ENCODE results near the gene CFAP97D2. TPM values are rescaled to one million over a fixed set of nuclear protein-coding genes. Genes with fewer than 3 reads are reported as not detected.
"Not testable (repeated sequence)": the region's sequence is repeated elsewhere in the genome, so short reads cannot be mapped to it uniquely, and the experiment has no call there.

Gene CFAP97D2
- total RNA-seq, 1 experiment from 2014 or later: not detected

GRCh38 chr13:114142640-114143490 lies 36.2 kb upstream of the CFAP97D2 start:
- in situ Hi-C loops (cut with HindIII; ENCODE audit: low sequenced_read_pairs): no loop called here
- no peak for DNase-seq (ENCODE audit: low spot score)

DNA sequence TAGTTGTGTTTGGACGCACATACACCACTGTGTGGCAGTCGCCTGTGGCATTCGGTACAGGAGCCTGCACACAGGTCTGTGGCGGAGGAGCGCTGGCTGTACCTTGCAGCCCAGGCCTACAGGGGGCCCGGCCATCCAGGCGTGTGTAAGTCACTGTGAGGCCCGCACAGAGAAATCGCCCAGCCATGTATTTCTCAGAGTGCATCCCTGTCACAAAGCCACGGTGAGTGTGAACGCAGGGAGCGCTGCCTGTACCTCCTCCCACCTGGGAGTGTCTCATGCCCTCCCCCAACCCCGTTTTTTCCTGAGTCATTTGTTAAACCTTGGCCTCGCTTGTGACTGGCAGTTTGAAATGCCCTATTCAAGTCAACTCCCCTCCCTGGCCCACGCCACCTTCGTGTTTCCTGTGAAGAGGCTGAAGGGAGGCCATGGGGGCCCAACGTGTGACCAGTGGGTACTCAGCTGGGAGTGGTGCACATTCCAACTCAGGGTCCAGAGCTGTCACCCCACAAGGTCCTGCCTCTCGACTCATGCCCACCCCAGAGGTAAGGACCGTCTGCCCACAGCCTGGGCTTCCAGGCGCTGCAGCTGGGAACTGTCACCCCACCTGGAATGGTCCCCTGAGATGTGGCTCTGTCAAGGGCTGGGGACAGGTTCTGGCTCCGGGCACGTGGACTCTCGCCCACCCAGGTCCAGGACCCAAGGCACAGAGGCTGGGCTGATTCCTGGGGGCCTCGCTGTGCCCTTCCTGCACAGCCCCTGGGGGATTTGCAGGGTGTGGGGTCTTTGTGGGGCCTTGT lies 35.1 kb upstream of the CFAP97D2 start:
- no peak for DNase-seq (ENCODE audit: low spot score)
- in situ Hi-C loops (cut with HindIII; ENCODE audit: low sequenced_read_pairs): no loop called here

DNA sequence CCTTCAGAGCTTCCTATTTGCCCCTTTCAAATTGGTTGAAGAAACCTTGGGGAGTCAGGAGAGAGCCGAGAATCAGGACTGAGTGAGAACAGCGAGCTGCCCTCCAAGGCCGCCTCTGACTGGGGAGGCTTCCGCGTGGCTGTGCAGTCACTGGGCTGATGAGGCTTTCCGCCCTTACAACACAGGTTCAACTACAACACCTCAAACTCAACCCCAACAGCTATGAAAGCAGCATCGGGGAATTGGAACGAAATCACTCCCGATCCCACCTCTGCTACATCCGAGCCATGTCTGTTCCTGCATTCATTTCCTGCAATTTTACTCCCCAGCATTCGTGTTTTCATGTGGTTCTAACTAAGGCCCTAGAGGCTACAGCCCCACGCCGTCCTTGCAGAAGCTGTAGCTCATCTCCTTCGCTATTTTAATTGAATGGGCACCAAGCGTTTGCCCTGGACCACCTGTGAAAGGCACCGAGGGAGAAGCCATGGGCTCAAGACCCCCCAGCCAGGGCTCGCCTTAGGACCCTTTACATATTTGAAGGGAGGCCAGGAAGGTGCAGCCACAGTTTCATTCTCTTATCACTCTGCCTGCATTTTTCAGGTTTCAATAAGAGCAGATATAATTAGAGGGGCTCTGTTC lies 34.3 kb upstream of the CFAP97D2 start:
- DNase-seq (ENCODE audit: low spot score): no peak
- in situ Hi-C loops (cut with HindIII; ENCODE audit: low sequenced_read_pairs): no loop called here

DNA sequence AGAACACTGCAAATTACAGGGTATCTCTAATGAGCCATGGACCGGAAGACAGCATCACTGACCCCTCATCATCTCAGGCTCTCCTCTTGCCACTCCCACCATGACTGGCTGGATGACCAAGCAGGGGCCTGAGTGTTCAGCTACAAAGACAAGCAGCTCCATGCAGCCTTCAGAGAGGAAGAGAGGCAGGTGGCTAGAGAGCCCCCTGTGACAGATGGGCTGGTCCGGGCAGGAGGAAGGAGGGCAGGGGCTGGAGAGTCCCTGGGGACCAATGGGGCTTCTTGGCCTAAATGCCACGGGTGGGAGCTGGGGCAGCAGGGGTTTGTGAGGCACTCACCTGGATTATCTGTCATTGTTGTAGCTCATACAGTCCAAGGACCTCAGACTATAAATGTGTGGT lies 33.8 kb upstream of the CFAP97D2 start:
- DNase-seq (ENCODE audit: low spot score): no peak
- in situ Hi-C loops (cut with HindIII; ENCODE audit: low sequenced_read_pairs): no loop called here

- DNase-seq (ENCODE audit: low spot score): no peak
- in situ Hi-C loops (cut with HindIII; ENCODE audit: low sequenced_read_pairs): no loop called here
Observed at GRCh38 chr13:114145722-114146121, 33.3 kb upstream of the CFAP97D2 start.

GRCh38 chr13:114146173-114146572 lies 32.9 kb upstream of the CFAP97D2 start:
- DNase-seq (ENCODE audit: low spot score): no peak
- in situ Hi-C loops (cut with HindIII; ENCODE audit: low sequenced_read_pairs): no loop called here

- DNase-seq (ENCODE audit: low spot score): no peak
- in situ Hi-C loops (cut with HindIII; ENCODE audit: low sequenced_read_pairs): no loop called here
Observed at GRCh38 chr13:114146629-114147028, 32.4 kb upstream of the CFAP97D2 start.

- no peak for DNase-seq (ENCODE audit: low spot score)
- in situ Hi-C loops (cut with HindIII; ENCODE audit: low sequenced_read_pairs): no loop called here
Observed at GRCh38 chr13:114147803-114148520, 31.1 kb upstream of the CFAP97D2 start.

GRCh38 chr13:114148521-114148855 lies 30.6 kb upstream of the CFAP97D2 start:
- in situ Hi-C loops (cut with HindIII; ENCODE audit: low sequenced_read_pairs): no loop called here

GRCh38 chr13:114148886-114149285 lies 30.2 kb upstream of the CFAP97D2 start:
- in situ Hi-C loops (cut with HindIII; ENCODE audit: low sequenced_read_pairs); DNase-seq (ENCODE audit: low spot score): not testable (repeated sequence)

More at GRCh38 chr13:114148521-114148855, 30.6 kb upstream of the CFAP97D2 start:
- DNase-seq (ENCODE audit: low spot score): no peak

GRCh38 chr13:114149774-114150740 lies 29.0 kb upstream of the CFAP97D2 start:
- no peak for DNase-seq (ENCODE audit: low spot score)
- in situ Hi-C loops (cut with HindIII; ENCODE audit: low sequenced_read_pairs): no loop called here

GRCh38 chr13:114151031-114151430 lies 28.0 kb upstream of the CFAP97D2 start:
- in situ Hi-C loops (cut with HindIII; ENCODE audit: low sequenced_read_pairs): no loop called here
- DNase-seq (ENCODE audit: low spot score): no peak

- no peak for DNase-seq (ENCODE audit: low spot score)
- in situ Hi-C loops (cut with HindIII; ENCODE audit: low sequenced_read_pairs): no loop called here
Observed at GRCh38 chr13:114151565-114152284, 27.3 kb upstream of the CFAP97D2 start.

GRCh38 chr13:114152285-114152645 lies 26.8 kb upstream of the CFAP97D2 start:
- in situ Hi-C loops (cut with HindIII; ENCODE audit: low sequenced_read_pairs): no loop called here
- DNase-seq (ENCODE audit: low spot score): no peak

DNA sequence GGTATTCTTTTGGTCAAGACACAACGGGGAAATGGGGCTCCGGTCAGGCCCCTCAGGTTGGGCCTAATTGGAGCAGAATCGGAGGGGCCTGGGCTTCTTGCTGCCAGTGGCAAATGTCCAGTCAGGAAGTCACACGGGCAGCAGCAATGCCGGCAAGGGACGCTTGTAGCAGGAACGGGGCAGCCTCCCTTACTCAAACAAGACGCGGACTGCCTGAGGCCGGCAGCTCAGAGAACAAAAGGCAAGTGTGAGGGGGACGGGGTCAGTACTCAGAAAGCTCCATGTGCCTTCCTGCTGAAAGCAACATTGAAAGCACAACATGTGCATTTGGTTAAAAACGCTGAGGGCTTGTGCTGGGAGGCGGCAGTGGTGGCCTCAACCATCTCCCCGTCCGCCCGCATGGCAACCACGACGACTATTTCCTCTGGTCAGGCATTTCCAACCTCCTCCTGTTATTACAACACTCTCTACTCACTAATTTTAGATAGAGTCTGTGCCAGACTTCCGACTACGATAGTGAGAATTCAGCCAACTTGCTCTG lies 26.2 kb upstream of the CFAP97D2 start:
- no peak for DNase-seq (ENCODE audit: low spot score)
- in situ Hi-C loops (cut with HindIII; ENCODE audit: low sequenced_read_pairs): no loop called here

DNA sequence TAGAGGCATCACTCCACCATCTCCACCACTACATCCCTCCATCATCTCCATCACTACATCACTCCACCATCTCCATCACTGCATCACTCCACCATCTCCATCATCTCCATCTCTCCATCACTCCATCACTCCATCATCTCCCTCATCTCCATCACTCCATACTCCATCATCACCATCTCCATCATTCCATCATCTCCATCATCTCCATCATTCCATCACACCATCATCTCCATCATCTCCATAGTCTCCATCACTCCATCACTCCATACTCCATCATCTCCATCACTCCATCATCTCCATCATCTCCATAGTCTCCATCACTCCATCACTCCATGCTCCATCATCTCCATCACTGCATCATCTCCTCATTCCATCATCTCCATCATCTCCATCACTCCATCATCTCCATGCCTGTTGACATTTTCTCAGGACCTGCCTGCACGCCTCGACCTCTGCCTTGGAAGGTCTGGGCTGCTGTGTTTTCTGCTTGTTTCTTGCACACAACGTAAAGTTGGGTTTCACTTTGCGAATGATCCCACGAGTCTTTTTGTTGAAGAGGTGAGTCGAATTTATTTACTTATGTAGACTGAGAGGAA lies 25.5 kb upstream of the CFAP97D2 start:
- in situ Hi-C loops (cut with HindIII; ENCODE audit: low sequenced_read_pairs): no loop called here
- no peak for DNase-seq (ENCODE audit: low spot score)

- DNase-seq (ENCODE audit: low spot score): no peak
- in situ Hi-C loops (cut with HindIII; ENCODE audit: low sequenced_read_pairs): no loop called here
Observed at GRCh38 chr13:114154476-114154875, 24.6 kb upstream of the CFAP97D2 start.
